GM23248 (cell line): ENCODE measurements around the gene LIMA1. TPM values are rescaled to one million over a fixed set of nuclear protein-coding genes. Genes with fewer than 3 reads are reported as not detected.
A peak's percentile ranks its signal among the peaks of the same experiment; 100 is the strongest.
"Not testable (repeated sequence)": the region's sequence is repeated elsewhere in the genome, so short reads cannot be mapped to it uniquely, and the experiment has no call there.

Experiments
- DNase-seq: peaks from one replicate; pipeline ENCODE4 v3.0.0-alpha.2; 2015
- H2AFZ ChIP-seq: fragments of 200-600 bp; sonication (generic); 2 replicates; pipeline ENCODE4 v1.6.1; 2016; ENCODE audit warnings: antibody characterized with exemption
- H3F3A ChIP-seq: fragments of 200-600 bp; sonication (generic); 2 replicates; pipeline ENCODE4 v1.6.1; 2016; ENCODE audit warnings: mild to moderate bottlenecking, antibody characterized with exemption, mixed run types; ENCODE audit not compliant: insufficient read depth
- H3K27ac ChIP-seq: fragments of 200-600 bp; sonication (generic); 2 replicates; pipeline ENCODE4 v1.5.1; 2016; ENCODE audit warnings: mild to moderate bottlenecking
- H3K27me3 ChIP-seq: fragments of 200-600 bp; sonication (generic); replicated peaks from 2 replicates; pipeline ENCODE4 v1.6.1; 2016; ENCODE audit warnings: mild to moderate bottlenecking; ENCODE audit not compliant: insufficient read depth
- H3K36me3 ChIP-seq: fragments of 200-600 bp; sonication (generic); 2 replicates; pipeline ENCODE4 v1.6.1; 2016; ENCODE audit warnings: low read depth, mild to moderate bottlenecking
- H3K4me1 ChIP-seq: fragments of 200-600 bp; sonication (generic); 2 replicates; pipeline ENCODE4 v1.6.1; 2016; ENCODE audit warnings: mild to moderate bottlenecking; ENCODE audit not compliant: insufficient read depth
- H3K4me2 ChIP-seq: fragments of 200-600 bp; sonication (generic); one replicate; pipeline ENCODE4 v1.6.1; 2016; ENCODE audit warnings: mild to moderate bottlenecking; ENCODE audit not compliant: unreplicated experiment
- H3K4me3 ChIP-seq: fragments of 200-600 bp; sonication (generic); 2 replicates; pipeline ENCODE4 v1.5.1; 2016; ENCODE audit warnings: mild to moderate bottlenecking
- H3K79me2 ChIP-seq: fragments of 200-600 bp; sonication (generic); 2 replicates; pipeline ENCODE4 v1.6.1; 2016; ENCODE audit warnings: mild to moderate bottlenecking; ENCODE audit not compliant: insufficient read depth
- H3K9ac ChIP-seq: fragments of 200-600 bp; sonication (generic); 2 replicates; pipeline ENCODE4 v1.6.1; 2016; ENCODE audit warnings: mild to moderate bottlenecking
- H3K9me2 ChIP-seq: fragments of 200-600 bp; sonication (generic); 2 replicates; pipeline ENCODE4 v1.6.1; 2016; ENCODE audit warnings: mixed run types, mild to moderate bottlenecking, moderate library complexity; ENCODE audit not compliant: insufficient read depth
- H3K9me3 ChIP-seq: fragments of 200-600 bp; sonication (generic); one replicate; pipeline ENCODE4 v1.6.1; 2017; ENCODE audit warnings: low read depth
- H4K20me1 ChIP-seq: fragments of 200-600 bp; sonication (generic); 2 replicates; pipeline ENCODE4 v1.6.0; 2016; ENCODE audit not compliant: insufficient read depth
- EZH2 ChIP-seq: fragments of 200-600 bp; sonication (generic); IDR thresholded peaks from 2 replicates; pipeline ENCODE4 v1.6.1; 2018; ENCODE audit warnings: antibody characterized with exemption, mild to moderate bottlenecking; ENCODE audit not compliant: insufficient read depth, poor library complexity, severe bottlenecking
- EZH2phosphoT487 ChIP-seq: fragments of 200-600 bp; sonication (generic); IDR thresholded peaks from 2 replicates; pipeline ENCODE4 v1.6.1; 2018; ENCODE audit warnings: antibody characterized with exemption, moderate library complexity, mild to moderate bottlenecking, low read depth; ENCODE audit not compliant: insufficient read depth
- WGBS, 2 experiments: methylation state at CpG; one replicate each; pipeline ENCODE4 v1.1.6; 2015 to 2017; ENCODE audit warnings: low lambda C conversion rate in 2 of 2, low coverage in 1 of 2; ENCODE audit errors: missing lambda C conversion rate in 2 of 2; 5-methylcytosine and 5-hydroxymethylcytosine counted together
- in situ Hi-C: fragments of 300-500 bp; cut with MboI; formaldehyde crosslinking; loops from 2 replicates; pipeline ENCODE4 v1.15.0; 2020
- polyA plus RNA-seq: library from polyadenylated mRNA; unstranded; fragments of >200 nt; fragmentation: Nextera tagmentation; extraction: Ambion mirVana; gene quantifications from 2 replicates; pipeline ENCODE4 v1.2.1, GENCODE V29; 2016
- total RNA-seq: library from RNA; depleted of rRNA; stranded (reverse); fragments of >200 nt; shearing (Covaris generic); gene quantifications from 2 replicates; pipeline ENCODE4 v1.2.3, GENCODE V29; 2014

The LIMA1 gene
- total and polyA plus RNA-seq, 2 experiments from 2014 or later, result 180 to 256 TPM

DNA sequence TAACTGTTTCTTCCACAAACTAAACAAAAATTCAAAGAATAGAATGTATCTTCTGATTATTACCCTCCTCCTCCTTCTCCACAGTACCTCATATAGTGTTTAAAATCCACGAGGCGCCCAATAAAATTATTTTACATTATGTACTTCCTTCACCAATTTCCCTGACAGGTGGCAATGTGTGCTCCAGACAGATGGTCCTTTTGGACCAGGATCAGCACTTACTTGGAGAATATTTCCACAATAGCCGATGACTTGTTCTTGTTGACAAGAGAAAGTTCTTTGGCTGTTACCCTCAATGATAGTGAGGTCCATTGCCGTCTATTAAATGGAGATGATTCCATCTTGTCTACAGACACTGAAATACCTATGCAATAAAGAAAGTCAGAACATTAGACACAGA lies 34.9 kb downstream of the LIMA1 start:
- WGBS, 2 experiments, result 83 to 84% methylated on average over 4 of the region's 4 CpGs
- no peak for DNase-seq
- Histone ChIP-seq H3K27me3 (no peaks in the 10 kb centered on the region), H3K4me2 (no peak overlapping the region), H3K36me3 (0 out of 2 replicates have a peak, but pooled peaks cover 2% of the 10 kb centered on the region), H3K27ac (no peak overlapping the region), H3K4me3 (no peak overlapping the region), H4K20me1 (no peaks in the 10 kb centered on the region), H3K4me1 (peaks cover 45% of the 10 kb centered on the region), H3K9me2 (no peaks in the 10 kb centered on the region), H3K79me2 (peaks cover 21% of the 10 kb centered on the region), H3K9me3 (no peaks in the 10 kb centered on the region), H3K9ac (no peak overlapping the region), H2AFZ (no peak overlapping the region), H3F3A (peaks cover 20% of the 10 kb centered on the region)
- in situ Hi-C loops, result no loop called here
- TF ChIP-seq EZH2phosphoT487 (no peak), EZH2 (no peak)

DNA sequence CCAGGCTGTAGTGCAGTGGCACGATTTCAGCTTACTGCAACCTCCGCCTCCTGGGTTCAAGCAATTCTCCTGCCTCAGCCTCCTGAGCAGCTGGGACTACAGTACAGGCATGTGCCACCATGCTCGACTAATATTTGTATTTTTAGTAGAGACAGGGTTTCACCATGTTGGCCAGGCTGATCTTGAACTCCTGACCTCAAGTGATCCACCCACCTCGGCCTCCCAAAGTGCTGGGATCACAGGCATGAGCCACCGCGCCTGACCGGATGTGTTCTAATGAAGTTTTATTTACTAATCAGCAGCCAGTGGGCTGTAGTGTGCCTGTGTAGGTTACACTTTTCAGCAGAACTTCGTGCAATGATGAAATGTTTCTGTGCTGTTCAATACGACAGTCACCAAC lies 35.7 kb downstream of the LIMA1 start:
- H3K36me3 ChIP-seq, H3K9me3 ChIP-seq, H3K9me2 ChIP-seq, H2AFZ ChIP-seq, H3K4me3 ChIP-seq, in situ Hi-C loops, H3K27me3 ChIP-seq, H4K20me1 ChIP-seq: not testable (repeated sequence)
- WGBS, 2 experiments, result 41 to 43% methylated on average over 9 of the region's 9 CpGs
- Histone ChIP-seq H3K4me2 (peak overlapping the region; percentile 25), H3F3A (peaks cover 28% of the 10 kb centered on the region), H3K9ac (peak overlapping the region; percentile 55), H3K79me2 (peaks cover 21% of the 10 kb centered on the region), H3K4me1 (peaks cover 53% of the 10 kb centered on the region), H3K27ac (peak overlapping the region; percentile 87)
- peak; percentile 23 for DNase-seq

DNA sequence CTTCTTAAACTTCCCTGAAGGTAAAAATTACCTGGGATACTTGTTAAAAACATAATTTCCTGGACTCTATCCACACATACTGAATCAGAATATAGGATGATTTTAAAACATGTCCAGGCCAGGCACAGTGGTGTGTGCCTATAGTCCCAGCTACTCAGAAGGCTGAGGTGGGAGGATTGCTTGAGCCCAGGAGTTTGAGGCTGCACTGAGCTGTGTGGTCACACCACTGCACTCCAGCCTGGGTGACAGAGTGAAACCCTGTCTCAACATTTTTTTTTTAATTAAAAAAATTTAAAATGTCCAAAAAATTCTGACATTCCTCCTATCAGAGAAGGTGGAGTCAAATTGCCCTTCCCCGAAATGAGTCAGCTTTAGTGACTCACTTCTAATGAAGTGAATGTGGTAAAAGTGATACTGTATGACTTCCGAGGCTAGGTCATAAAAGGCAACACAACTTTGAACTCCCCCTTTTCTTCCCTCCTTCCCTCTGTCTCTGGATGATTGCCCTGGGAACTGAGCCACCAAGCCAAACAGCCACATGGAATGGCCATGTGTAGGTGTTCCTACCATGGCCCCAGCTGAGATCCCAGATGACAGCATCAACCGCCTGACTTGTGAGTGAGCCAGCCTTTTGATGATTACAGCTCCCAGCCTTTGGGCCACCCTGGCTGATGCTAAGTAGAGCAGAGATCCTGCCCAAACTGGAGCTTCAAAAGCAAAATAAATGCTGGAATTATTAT lies 36.3 kb downstream of the LIMA1 start:
- Histone ChIP-seq H3K9ac (peak overlapping the region; percentile 55), H4K20me1 (no peaks in the 10 kb centered on the region), H3K9me3 (no peaks in the 10 kb centered on the region), H3K36me3 (no peaks in the 10 kb centered on the region), H3K4me3 (no peak overlapping the region), H3K79me2 (peaks cover 21% of the 10 kb centered on the region), H2AFZ (0 out of 2 replicates have a peak overlapping the region, but pooled peaks have one; percentile 39), H3F3A (peaks cover 34% of the 10 kb centered on the region), H3K27ac (peak overlapping the region; percentile 87), H3K27me3 (no peaks in the 10 kb centered on the region), H3K4me2 (peak overlapping the region; percentile 35), H3K4me1 (peaks cover 58% of the 10 kb centered on the region), H3K9me2 (no peaks in the 10 kb centered on the region)
- DNase-seq, result peak; percentile 97
- in situ Hi-C loops, result no loop called here
- TF ChIP-seq EZH2, result no peak
- 0 out of 2 replicates have a peak, but pooled peaks have one; percentile 35 for TF ChIP-seq EZH2phosphoT487
- 0% methylated on average over 3 of the region's 3 CpGs for WGBS, 2 experiments

DNA sequence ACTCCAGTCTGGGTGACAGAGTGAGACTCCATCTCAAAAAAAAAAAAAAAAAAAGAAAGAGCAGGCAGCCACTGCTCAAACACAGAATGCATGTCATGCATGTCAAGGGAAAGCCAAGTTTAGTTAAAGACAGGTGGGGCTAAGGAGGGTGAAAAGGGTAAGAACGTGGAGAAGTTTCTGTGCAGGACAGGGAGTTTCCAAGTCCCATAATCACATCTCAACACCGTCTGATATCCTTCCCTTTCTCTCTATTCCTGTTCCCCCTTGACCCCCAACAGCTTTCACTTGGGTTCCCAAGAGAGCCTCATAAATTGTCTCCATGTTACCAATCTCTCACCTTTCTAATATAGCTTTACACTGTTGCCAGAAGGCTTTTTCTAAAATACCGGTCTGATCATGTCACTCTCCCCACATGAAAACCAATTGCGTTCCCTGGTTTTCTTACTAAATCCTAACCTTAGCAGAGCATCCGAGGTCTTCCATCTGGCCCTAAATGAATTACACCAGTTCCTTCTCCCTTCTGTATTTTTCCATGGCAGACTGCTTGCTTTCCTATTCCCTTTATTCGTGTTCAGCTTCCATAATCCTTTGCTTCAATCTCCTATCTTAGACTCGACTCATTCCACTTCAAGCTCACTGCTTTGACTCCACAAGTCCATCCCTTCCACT lies 37.0 kb downstream of the LIMA1 start:
- Histone ChIP-seq H3K9me3 (no peaks in the 10 kb centered on the region), H3K27ac (peak overlapping the region; percentile 87), H3F3A (peaks cover 39% of the 10 kb centered on the region), H3K9me2 (no peaks in the 10 kb centered on the region), H3K4me1 (peaks cover 62% of the 10 kb centered on the region), H4K20me1 (no peaks in the 10 kb centered on the region), H3K36me3 (no peaks in the 10 kb centered on the region), H3K9ac (peak overlapping the region; percentile 54), H3K4me2 (peak overlapping the region; percentile 35), H3K4me3 (no peak overlapping the region), H2AFZ (0 out of 2 replicates have a peak overlapping the region, but pooled peaks have one; percentile 39), H3K27me3 (no peaks in the 10 kb centered on the region), H3K79me2 (peaks cover 21% of the 10 kb centered on the region)
- in situ Hi-C loops, result no loop called here
- 61% methylated on average over 7 of the region's 7 CpGs for WGBS, 2 experiments
- peak; percentile 38 for DNase-seq
- no peak for TF ChIP-seq EZH2
- no peak for TF ChIP-seq EZH2phosphoT487
